Measurements from ENCODE around the gene EXTL1.

EXTL1 gene

GRCh38 chr1:26029054-26029863, 7.7 kb downstream of the EXTL1 start:
- no peak for TF ChIP-seq CTCF (IDR thresholded peaks at IDR 0.05; ENCODE audit: low read length, missing control alignments)
- DNase-seq (ENCODE audit: low read depth): no peak
- H3K4me3 ChIP-seq (replicated peaks; ENCODE audit: low read depth, low read length): no peak overlapping the region

GRCh38 chr1:26029864-26030481, 8.4 kb downstream of the EXTL1 start:
- H3K4me3 ChIP-seq (replicated peaks; ENCODE audit: low read depth, low read length): no peak overlapping the region
- no peak for DNase-seq (ENCODE audit: low read depth)
- peak; percentile 8 for TF ChIP-seq CTCF (IDR thresholded peaks at IDR 0.05; ENCODE audit: low read length, missing control alignments)

GRCh38 chr1:26031196-26031595, 9.6 kb downstream of the EXTL1 start:
- no peak for TF ChIP-seq CTCF (IDR thresholded peaks at IDR 0.05; ENCODE audit: low read length, missing control alignments)
- DNase-seq (ENCODE audit: low read depth): no peak

GRCh38 chr1:26031611-26032220, 10.1 kb downstream of the EXTL1 start:
- TF ChIP-seq CTCF (IDR thresholded peaks at IDR 0.05; ENCODE audit: low read length, missing control alignments): no peak
- DNase-seq (ENCODE audit: low read depth): no peak
- no peak overlapping the region for H3K4me3 ChIP-seq (replicated peaks; ENCODE audit: low read depth, low read length)

More at GRCh38 chr1:26031196-26031595, 9.6 kb downstream of the EXTL1 start:
- no peak overlapping the region for H3K4me3 ChIP-seq (replicated peaks; ENCODE audit: low read depth, low read length)

GRCh38 chr1:26032656-26033357, 11.2 kb downstream of the EXTL1 start:
- TF ChIP-seq CTCF (IDR thresholded peaks at IDR 0.05; ENCODE audit: low read length, missing control alignments): no peak
- no peak overlapping the region for H3K4me3 ChIP-seq (replicated peaks; ENCODE audit: low read depth, low read length)
- no peak for DNase-seq (ENCODE audit: low read depth)

- H3K4me3 ChIP-seq (replicated peaks; ENCODE audit: low read depth, low read length): peak overlapping the region; percentile 81
- DNase-seq (ENCODE audit: low read depth): no peak
- no peak for TF ChIP-seq CTCF (IDR thresholded peaks at IDR 0.05; ENCODE audit: low read length, missing control alignments)
These were observed 13.1 kb downstream of the EXTL1 start for GRCh38 chr1:26034504-26035202.

Measured in fibroblast of pulmonary artery (primary cell).